ENCODE results near the gene FIGN.

The FIGN gene

GRCh38 chr2:163735685-163736432 lies at the start of gene FIGN:
TSS of gene FIGN (minus strand) at chr2:163736008. CDS start at chr2:163734927, 1,081 bp downstream.
- DNase-seq (ENCODE audit: low read depth), result no peak

GRCh38 chr2:163785162-163785561 lies 49.4 kb upstream of the FIGN start:
- no peak for DNase-seq (ENCODE audit: low read depth)

- no peak for DNase-seq (ENCODE audit: low read depth)
Measured at GRCh38 chr2:163779970-163780597, 44.3 kb upstream of the FIGN start.

- no peak for DNase-seq (ENCODE audit: low read depth)
Measured at GRCh38 chr2:163778045-163778781, 42.4 kb upstream of the FIGN start.

GRCh38 chr2:163775304-163775703 lies 39.5 kb upstream of the FIGN start:
- no peak for DNase-seq (ENCODE audit: low read depth)

- DNase-seq (ENCODE audit: low read depth), result no peak
Measured at GRCh38 chr2:163774862-163775261, 39.1 kb upstream of the FIGN start.

GRCh38 chr2:163773276-163773675 lies 37.5 kb upstream of the FIGN start:
- no peak for DNase-seq (ENCODE audit: low read depth)

GRCh38 chr2:163771596-163771995 lies 35.8 kb upstream of the FIGN start:
- DNase-seq (ENCODE audit: low read depth), result no peak

GRCh38 chr2:163768881-163769695 lies 33.3 kb upstream of the FIGN start:
- no peak for DNase-seq (ENCODE audit: low read depth)

- no peak for DNase-seq (ENCODE audit: low read depth)
Measured at GRCh38 chr2:163767097-163767496, 31.3 kb upstream of the FIGN start.

GRCh38 chr2:163764566-163764965 lies 28.8 kb upstream of the FIGN start:
- DNase-seq (ENCODE audit: low read depth), result no peak

- no peak for DNase-seq (ENCODE audit: low read depth)
Measured at GRCh38 chr2:163759013-163759412, 23.2 kb upstream of the FIGN start.

- DNase-seq (ENCODE audit: low read depth), result no peak
Measured at GRCh38 chr2:163757814-163758213, 22.0 kb upstream of the FIGN start.

GRCh38 chr2:163756588-163756987 lies 20.8 kb upstream of the FIGN start:
- no peak for DNase-seq (ENCODE audit: low read depth)

- no peak for DNase-seq (ENCODE audit: low read depth)
Measured at GRCh38 chr2:163755366-163755765, 19.6 kb upstream of the FIGN start.

- DNase-seq (ENCODE audit: low read depth), result no peak
Measured at GRCh38 chr2:163753726-163754125, 17.9 kb upstream of the FIGN start.

- no peak for DNase-seq (ENCODE audit: low read depth)
Measured at GRCh38 chr2:163752267-163752666, 16.5 kb upstream of the FIGN start.

- no peak for DNase-seq (ENCODE audit: low read depth)
Measured at GRCh38 chr2:163751696-163752095, 15.9 kb upstream of the FIGN start.

- no peak for DNase-seq (ENCODE audit: low read depth)
Measured at GRCh38 chr2:163748420-163748819, 12.6 kb upstream of the FIGN start.

GRCh38 chr2:163741435-163741834 lies 5.6 kb upstream of the FIGN start:
- DNase-seq (ENCODE audit: low read depth), result no peak

GRCh38 chr2:163737563-163737962 lies 1.8 kb upstream of the FIGN start:
- DNase-seq (ENCODE audit: low read depth), result no peak

GRCh38 chr2:163737190-163737439 lies 1.3 kb upstream of the FIGN start:
- no peak for DNase-seq (ENCODE audit: low read depth)
